HFF-Myc (cell line): ENCODE results near the gene HEATR5B.

Experiments used
- DNase-seq: peaks from one replicate; pipeline ENCODE4 v3.0.0-alpha.2; 2011; ENCODE audit warnings: low read depth; ENCODE audit errors: extremely low read depth
- H3K4me3 ChIP-seq: replicated peaks from 2 replicates; pipeline ENCODE4 v1.5.1; 2011; ENCODE audit warnings: low read depth, mild to moderate bottlenecking, control low read depth, low read length
- TF ChIP-seq, protein P1 (sequence below): IDR thresholded peaks from 2 replicates; pipeline ENCODE4 v1.5.1; 2012; ENCODE audit warnings: mild to moderate bottlenecking, low read depth, low read length, control low read depth; ENCODE audit errors: missing control alignments

The HEATR5B gene

DNA sequence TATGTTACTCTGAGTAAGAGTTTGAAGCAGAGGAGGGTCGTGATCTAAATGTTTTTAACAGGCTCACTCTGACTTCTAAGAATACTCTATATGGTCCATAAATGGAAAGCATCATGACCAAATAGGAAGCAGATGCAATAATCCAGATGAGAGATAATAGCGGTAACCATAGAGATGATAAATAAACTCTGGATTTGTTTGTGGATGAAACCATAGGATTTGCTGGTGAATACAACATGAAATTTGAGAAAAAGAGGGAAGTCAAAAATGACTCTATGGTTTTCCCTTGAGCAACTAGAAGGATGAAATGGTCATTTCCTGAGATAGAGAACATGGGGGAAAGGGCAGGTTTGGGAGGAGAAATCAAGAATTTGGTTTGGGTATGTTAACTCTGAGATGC lies 3.9 kb downstream of the HEATR5B start:
- no peak overlapping the region for H3K4me3 ChIP-seq
- TF ChIP-seq, protein P1, sequence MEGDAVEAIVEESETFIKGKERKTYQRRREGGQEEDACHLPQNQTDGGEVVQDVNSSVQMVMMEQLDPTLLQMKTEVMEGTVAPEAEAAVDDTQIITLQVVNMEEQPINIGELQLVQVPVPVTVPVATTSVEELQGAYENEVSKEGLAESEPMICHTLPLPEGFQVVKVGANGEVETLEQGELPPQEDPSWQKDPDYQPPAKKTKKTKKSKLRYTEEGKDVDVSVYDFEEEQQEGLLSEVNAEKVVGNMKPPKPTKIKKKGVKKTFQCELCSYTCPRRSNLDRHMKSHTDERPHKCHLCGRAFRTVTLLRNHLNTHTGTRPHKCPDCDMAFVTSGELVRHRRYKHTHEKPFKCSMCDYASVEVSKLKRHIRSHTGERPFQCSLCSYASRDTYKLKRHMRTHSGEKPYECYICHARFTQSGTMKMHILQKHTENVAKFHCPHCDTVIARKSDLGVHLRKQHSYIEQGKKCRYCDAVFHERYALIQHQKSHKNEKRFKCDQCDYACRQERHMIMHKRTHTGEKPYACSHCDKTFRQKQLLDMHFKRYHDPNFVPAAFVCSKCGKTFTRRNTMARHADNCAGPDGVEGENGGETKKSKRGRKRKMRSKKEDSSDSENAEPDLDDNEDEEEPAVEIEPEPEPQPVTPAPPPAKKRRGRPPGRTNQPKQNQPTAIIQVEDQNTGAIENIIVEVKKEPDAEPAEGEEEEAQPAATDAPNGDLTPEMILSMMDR: no peak
- peak; percentile 3 for DNase-seq

DNA sequence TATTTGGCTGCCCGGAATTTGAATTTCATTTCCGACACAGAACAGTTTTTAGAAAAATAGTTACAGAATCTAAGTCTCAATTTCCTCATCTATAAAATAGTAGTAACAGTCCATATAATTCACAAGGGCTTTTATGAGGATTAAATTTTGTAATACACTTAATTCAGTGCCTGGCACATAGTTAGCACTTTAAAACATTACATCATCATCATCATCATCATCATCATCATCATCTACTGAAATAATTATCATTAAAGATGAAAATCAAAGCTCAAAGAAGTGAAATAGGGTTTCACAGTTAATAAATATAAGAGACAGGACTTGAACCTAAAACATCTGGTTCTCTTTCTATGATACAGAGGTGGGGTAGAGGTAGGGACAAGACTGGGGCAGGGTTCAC lies 13.2 kb downstream of the HEATR5B start:
- no peak overlapping the region for H3K4me3 ChIP-seq
- no peak for DNase-seq
- TF ChIP-seq, protein P1: no peak

DNA sequence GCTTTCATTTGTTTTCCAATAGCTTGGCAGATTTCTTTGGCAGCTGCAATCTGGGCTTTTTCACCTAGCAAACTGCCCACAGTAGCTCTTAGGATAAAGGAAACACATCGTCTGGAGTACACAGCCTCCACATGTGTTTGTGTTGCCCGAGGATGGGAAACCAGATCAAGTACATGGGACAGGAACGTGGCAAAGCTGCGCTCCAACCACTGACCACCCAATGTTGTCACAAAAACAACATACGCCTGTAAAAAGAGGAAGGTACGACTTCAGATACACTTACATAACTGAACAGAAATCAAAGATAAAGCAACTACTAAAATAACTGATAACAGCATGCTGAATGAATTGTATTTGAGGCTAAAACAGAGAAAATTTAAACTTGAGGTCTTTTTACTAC lies 15.5 kb downstream of the HEATR5B start:
- DNase-seq: no peak
- TF ChIP-seq, protein P1: no peak

DNA sequence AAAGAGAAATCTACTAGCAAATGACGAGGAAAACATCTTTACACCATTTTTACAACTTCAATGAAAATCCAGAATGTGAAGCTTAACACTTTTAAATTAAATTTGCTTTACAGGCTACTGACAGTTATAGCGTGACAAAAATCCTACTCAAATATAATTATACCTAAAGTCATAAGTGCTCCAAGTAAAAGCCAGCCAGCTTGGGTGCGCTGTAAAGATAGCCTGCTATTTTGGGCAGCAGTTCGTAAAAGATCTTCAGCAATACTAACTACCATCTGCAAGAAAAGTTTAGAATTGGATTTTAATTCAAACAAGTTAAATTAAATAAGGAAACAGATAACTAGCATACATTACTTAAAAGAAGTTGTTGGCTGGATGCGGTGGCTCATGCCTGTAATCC lies 22.4 kb downstream of the HEATR5B start:
- H3K4me3 ChIP-seq: no peak overlapping the region
- TF ChIP-seq, protein P1: no peak
- no peak for DNase-seq

More for the DNA sequence above, 15.5 kb downstream of the HEATR5B start:
- H3K4me3 ChIP-seq: no peak overlapping the region

DNA sequence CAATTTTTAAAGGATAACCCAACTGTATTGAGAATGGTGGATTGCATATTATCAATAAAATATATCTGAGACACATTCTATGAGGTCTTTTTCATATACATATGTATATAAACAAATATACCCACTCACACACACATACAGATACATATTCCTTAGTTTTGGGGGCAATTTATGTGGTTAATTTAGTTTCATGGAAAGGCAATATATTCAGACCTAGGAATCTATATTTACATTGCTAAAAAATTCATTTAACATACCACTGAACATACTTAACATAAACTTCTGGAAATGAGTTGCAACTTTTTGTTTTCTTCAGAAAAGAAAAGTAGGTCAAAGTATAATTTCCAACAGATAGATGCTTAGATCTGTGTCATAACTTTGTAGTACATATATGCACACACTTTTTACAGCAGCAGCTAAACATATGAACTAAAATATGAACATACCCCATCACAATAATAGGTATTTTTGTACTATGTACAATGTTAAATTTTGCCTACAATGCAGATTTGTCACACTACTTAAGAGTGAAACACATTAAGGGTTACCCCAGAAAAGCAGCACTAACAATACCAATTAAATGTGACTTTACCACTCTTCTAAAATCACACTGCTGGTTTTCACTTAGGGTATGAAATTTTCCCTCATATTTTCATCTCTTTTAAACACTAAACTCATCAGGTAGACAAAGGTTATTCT lies 23.0 kb downstream of the HEATR5B start:
- DNase-seq: no peak
- TF ChIP-seq, protein P1: no peak
- H3K4me3 ChIP-seq: no peak overlapping the region

DNA sequence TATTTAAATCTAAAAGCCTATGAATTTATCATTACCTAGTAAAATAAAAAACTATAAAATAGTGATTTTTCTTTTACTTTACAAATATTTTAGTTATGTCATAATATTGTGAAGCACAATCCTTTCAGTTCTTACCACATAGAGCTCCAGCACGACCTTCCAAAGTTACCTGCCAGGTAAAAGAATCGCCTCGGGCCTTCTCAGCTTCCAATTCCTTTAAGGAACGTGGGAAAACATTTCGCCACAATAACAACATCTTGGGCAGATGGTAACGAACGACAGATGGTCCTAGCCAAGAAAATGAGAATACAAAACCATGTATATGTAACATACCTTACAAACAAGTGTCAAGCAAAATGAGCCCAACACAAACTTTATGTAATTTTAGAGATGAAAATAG lies 23.7 kb downstream of the HEATR5B start:
- no peak overlapping the region for H3K4me3 ChIP-seq
- DNase-seq: no peak
- TF ChIP-seq, protein P1: no peak

DNA sequence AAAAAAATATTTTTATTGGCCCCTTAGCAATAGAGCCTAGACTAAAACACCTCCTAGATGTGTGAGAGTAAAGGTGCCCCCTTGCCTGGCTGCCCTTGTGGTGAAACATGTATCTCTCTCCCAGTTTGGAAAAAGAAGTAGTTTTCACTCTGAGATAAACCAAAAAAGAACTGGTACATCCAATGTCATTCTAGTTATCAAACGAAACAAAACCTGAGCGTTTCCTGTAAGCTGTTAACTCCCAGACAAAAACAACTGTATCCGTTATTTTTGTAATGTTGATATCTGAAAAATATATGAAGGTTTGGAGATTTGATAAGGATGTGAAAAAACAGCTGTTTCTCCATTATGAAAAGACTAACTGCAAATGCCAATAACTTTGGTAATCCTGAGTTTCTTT lies 24.3 kb downstream of the HEATR5B start:
- no peak for DNase-seq
- no peak overlapping the region for H3K4me3 ChIP-seq
- TF ChIP-seq, protein P1: no peak
